Muscle of leg (tissue), 11 donors: ENCODE data around the gene ARHGEF11. TPM values are rescaled to one million over a fixed set of nuclear protein-coding genes. Genes with fewer than 3 reads are reported as not detected.
"Not testable (repeated sequence)": the region's sequence is repeated elsewhere in the genome, so short reads cannot be mapped to it uniquely, and the experiment has no call there.

Experiments
- DNase-seq: peaks from one replicate; pipeline ENCODE4 v3.0.0; 2013
- H3K27ac ChIP-seq: one replicate; pipeline ENCODE4 v1.5.1; 2013; ENCODE audit warnings: mild to moderate bottlenecking, low read length, control low read depth
- H3K27me3 ChIP-seq: one replicate; pipeline ENCODE4 v1.6.1; 2013; ENCODE audit warnings: low read length; ENCODE audit not compliant: control insufficient read depth, insufficient read depth
- H3K36me3 ChIP-seq: one replicate; pipeline ENCODE4 v1.6.1; 2013; ENCODE audit warnings: low read length; ENCODE audit not compliant: control insufficient read depth, insufficient read depth
- H3K4me1 ChIP-seq: one replicate; pipeline ENCODE4 v1.6.1; 2013; ENCODE audit warnings: low read length; ENCODE audit not compliant: control insufficient read depth, insufficient read depth
- H3K4me3 ChIP-seq: one replicate; pipeline ENCODE4 v1.5.1; 2013; ENCODE audit warnings: low read length, control low read depth
- H3K9me3 ChIP-seq: replicated peaks from 2 replicates; pipeline ENCODE4 v1.6.1; 2013; ENCODE audit warnings: low read depth, low read length; ENCODE audit not compliant: control insufficient read depth
- WGBS: methylation state at CpG from one replicate; pipeline ENCODE4 v1.1.5; 2013; ENCODE audit warnings: missing lambda C conversion rate; ENCODE audit not compliant: insufficient coverage; 5-methylcytosine and 5-hydroxymethylcytosine counted together
- polyA plus RNA-seq, 8 donors: library from polyadenylated mRNA; unstranded; fragments of 120-200 nt; gene quantifications; one replicate each; pipeline versions ENCODE4 v1.2.1 to v1.2.3, GENCODE V29; 2013; ENCODE audit warnings: inconsistent platforms in 1 of 8, low replicate concordance in 1 of 8; ENCODE audit not compliant: insufficient read length in 8 of 8, insufficient read depth in 1 of 8
- total RNA-seq: library from RNA; stranded (reverse); fragments of 120-200 nt; gene quantifications from one replicate; pipeline ENCODE4 v1.2.4, GENCODE V29; 2013

ARHGEF11 gene
- total and polyA plus RNA-seq, 9 donors: 18.4 to 30.0 (median 22.3) TPM

DNA sequence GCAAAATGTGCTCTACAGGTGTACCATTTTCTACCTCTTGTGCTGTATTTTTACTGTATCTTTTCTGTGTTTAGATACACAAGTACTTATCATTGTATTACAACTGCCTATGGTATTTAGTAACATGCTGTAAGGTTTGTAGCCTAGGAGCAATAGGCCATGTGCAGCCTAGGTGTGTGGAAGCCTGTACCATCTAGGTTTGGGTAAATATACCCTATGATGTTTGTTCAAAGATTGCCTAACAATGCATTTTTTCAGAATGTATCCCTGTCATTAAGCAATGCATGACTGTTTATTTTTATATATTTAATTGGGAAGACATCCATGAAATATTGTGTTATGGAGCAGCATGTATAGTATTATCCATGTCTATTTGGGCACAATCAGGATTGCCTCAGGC lies 43.1 kb upstream of the ARHGEF11 start:
- peaks cover 20% of the 10 kb centered on the region for H3K4me1 ChIP-seq
- H3K9me3 ChIP-seq: no peaks in the 10 kb centered on the region
- no peaks in the 10 kb centered on the region for H3K36me3 ChIP-seq
- DNase-seq: no peak
- H3K4me3 ChIP-seq: no peak overlapping the region
- H3K27ac ChIP-seq: no peak overlapping the region
- H3K27me3 ChIP-seq: no peaks in the 10 kb centered on the region

GRCh38 chr1:157087030-157087429 lies 41.5 kb upstream of the ARHGEF11 start:
- 63% methylated on average over 1 of the region's 5 CpGs for WGBS
- H3K4me1 ChIP-seq: peaks cover 12% of the 10 kb centered on the region
- H3K9me3 ChIP-seq: no peaks in the 10 kb centered on the region
- H3K27me3 ChIP-seq: no peaks in the 10 kb centered on the region
- DNase-seq: no peak
- no peak overlapping the region for H3K4me3 ChIP-seq
- no peaks in the 10 kb centered on the region for H3K36me3 ChIP-seq
- no peak overlapping the region for H3K27ac ChIP-seq

- WGBS: 46% methylated on average over 4 of the region's 6 CpGs
- no peak for DNase-seq
- Histone ChIP-seq H3K27ac (no peak overlapping the region), H3K36me3 (no peaks in the 10 kb centered on the region), H3K27me3 (no peaks in the 10 kb centered on the region), H3K4me3 (no peak overlapping the region), H3K9me3 (no peaks in the 10 kb centered on the region), H3K4me1 (peaks cover 11% of the 10 kb centered on the region)
Observed at GRCh38 chr1:157086299-157086698, 40.8 kb upstream of the ARHGEF11 start.

GRCh38 chr1:157085421-157085820 lies 39.9 kb upstream of the ARHGEF11 start:
- Histone ChIP-seq H3K4me3 (no peak overlapping the region), H3K4me1 (peaks cover 2% of the 10 kb centered on the region), H3K27me3 (no peaks in the 10 kb centered on the region), H3K36me3 (no peaks in the 10 kb centered on the region), H3K27ac (no peak overlapping the region), H3K9me3 (no peaks in the 10 kb centered on the region)
- WGBS: no CpG with 5 or more reads among the region's 5 CpGs
- DNase-seq: no peak

DNA sequence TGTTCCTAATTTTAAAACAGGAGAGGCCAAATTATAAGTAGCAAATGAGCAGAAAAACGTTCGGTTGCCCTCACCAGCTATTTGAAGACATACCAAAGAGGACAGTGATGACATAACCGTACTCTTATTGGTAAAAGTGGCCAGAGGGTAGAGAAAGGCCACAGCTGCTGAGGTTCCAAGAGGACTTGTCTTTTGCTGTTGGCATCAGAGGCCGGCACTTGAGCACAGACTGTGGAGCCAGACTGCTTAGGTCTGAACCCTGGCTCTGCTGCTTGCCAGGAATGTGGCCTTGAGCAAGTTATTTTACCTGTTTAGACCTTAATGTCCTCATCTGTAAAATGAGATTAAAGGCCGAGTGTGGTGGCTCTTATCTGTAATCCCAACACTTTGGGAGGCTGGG lies 39.2 kb upstream of the ARHGEF11 start:
- H3K36me3 ChIP-seq: no peaks in the 10 kb centered on the region
- H3K9me3 ChIP-seq: no peaks in the 10 kb centered on the region
- WGBS: 81% methylated on average over 4 of the region's 5 CpGs
- H3K27me3 ChIP-seq: no peaks in the 10 kb centered on the region
- no peak overlapping the region for H3K27ac ChIP-seq
- no peak for DNase-seq
- no peaks in the 10 kb centered on the region for H3K4me1 ChIP-seq
- no peak overlapping the region for H3K4me3 ChIP-seq

DNA sequence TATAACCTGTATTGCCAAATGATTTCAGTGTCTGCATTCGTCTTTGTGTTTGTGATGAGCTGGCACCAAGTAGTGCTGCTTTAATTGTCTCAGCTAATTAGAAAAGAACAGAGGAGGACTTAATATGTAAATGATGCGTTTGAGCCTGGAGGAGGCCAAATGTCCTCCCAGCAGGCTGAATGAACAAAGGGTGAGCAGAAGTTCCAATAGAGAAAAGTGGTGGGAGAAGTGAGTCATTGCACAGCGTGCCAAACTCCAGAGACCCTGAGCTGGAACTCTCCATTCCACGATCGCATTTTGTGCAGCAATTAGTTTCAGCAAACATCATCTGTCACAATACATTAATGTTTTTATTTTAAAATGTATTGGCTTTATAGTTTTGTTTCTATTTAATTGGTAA lies 36.2 kb upstream of the ARHGEF11 start:
- Histone ChIP-seq H3K4me3 (no peak overlapping the region), H3K4me1 (no peaks in the 10 kb centered on the region), H3K9me3 (no peaks in the 10 kb centered on the region), H3K36me3 (no peaks in the 10 kb centered on the region), H3K27me3 (no peaks in the 10 kb centered on the region), H3K27ac (no peak overlapping the region)
- WGBS: 57% methylated on average over 2 of the region's 5 CpGs
- no peak for DNase-seq

GRCh38 chr1:157080714-157081113 lies 35.2 kb upstream of the ARHGEF11 start:
- 86% methylated on average over 9 of the region's 10 CpGs for WGBS
- Histone ChIP-seq H3K36me3 (no peaks in the 10 kb centered on the region), H3K27ac (no peak overlapping the region)

DNA sequence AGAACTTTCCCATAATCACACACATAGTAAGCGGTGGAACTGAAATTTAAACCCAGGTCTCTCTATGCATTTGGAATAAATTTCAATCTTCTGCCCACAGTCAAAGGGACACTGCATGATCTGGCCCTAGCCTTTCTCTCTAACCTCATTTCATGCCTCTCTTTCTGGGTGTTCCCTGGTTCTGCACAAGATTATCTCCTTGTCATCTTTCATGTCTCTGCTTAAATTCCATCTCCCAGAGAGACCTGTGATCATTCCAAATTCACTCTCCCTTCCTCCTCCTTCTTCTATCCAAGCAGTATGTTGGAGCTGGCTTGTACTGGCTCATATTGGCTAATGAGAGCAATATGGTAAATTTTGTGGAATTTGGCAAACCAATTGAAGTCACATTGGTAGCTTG lies 31.9 kb upstream of the ARHGEF11 start:
- H3K9me3 ChIP-seq: no peaks in the 10 kb centered on the region
- H3K27ac ChIP-seq: no peak overlapping the region
- H3K27me3 ChIP-seq: peaks cover 3% of the 10 kb centered on the region
- H3K36me3 ChIP-seq: no peaks in the 10 kb centered on the region
- H3K4me3 ChIP-seq: no peak overlapping the region
- no peak for DNase-seq
- 86% methylated on average over 1 of the region's 1 CpG for whole genome bisulfite sequencing
- peaks cover 12% of the 10 kb centered on the region for H3K4me1 ChIP-seq

More at GRCh38 chr1:157080714-157081113, 35.2 kb upstream of the ARHGEF11 start:
- H3K9me3 ChIP-seq: no peaks in the 10 kb centered on the region
- no peaks in the 10 kb centered on the region for H3K27me3 ChIP-seq
- DNase-seq: no peak
- H3K4me1 ChIP-seq: no peaks in the 10 kb centered on the region
- no peak overlapping the region for H3K4me3 ChIP-seq

DNA sequence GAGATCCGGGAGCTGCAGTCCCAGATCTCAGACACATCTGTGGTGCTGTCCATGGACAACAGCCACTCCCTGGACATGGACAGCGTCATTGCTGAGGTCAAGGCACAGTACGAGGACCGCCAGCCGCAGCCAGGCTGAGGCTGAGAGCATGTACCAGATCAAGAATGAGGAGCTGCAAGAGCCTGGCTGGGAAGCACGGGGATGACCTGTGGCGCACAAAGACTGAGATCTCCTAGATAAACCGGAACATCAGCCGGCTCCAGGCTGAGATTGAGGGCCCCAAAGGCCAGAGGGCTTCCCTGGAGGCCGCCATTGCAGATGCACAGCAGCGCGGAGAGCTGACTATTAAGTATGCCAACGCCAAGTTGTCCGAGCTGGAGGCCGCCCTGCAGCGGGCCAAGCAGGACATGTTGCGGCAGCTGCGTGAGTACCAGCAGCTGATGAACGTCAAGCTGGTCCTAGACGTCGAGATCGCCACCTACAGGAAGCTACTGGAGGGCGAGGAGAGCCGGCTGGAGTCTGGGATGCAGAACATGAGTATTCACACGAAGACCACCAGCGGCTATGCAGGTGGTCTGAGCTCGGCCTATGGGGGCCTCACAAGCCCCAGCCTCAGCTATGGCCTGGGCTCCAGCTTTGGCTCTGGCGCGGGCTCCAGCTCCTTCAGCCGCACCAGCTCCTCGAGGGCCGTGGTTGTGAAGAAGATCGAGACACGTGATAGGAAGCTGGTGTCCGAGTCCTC lies 28.6 kb upstream of the ARHGEF11 start:
- Histone ChIP-seq H3K27ac (peak overlapping the region; percentile 75), H3K27me3 (peaks cover 3% of the 10 kb centered on the region), H3K9me3 (no peaks in the 10 kb centered on the region), H3K36me3 (no peaks in the 10 kb centered on the region), H3K4me3 (no peak overlapping the region), H3K4me1 (peaks cover 18% of the 10 kb centered on the region)
- peak; percentile 85 for DNase-seq
- 18% methylated on average over 32 of the region's 35 CpGs for WGBS

DNA sequence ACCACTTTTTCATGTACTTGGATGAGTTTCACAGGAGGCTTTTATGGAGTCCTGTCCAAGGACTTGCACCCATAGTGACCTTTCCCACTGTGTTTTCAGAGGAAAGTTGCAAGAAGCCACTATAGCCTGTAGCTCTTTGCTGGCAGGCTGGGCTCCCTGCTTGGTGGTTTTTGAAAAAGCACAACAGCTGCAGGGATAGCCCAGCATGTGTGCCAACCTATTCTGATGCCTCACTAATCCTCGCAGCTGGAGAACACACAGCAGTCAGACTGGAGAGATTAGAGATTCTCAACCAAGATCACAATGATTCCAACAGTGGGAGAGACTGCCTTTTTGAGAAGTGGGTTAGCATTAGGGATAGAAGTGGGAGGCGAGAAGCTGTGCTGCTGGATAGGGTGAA lies 24.1 kb upstream of the ARHGEF11 start:
- DNase-seq: peak; percentile 89

GRCh38 chr1:157059241-157059640 lies 13.7 kb upstream of the ARHGEF11 start:
- not testable (repeated sequence) for H3K36me3 ChIP-seq, H3K4me3 ChIP-seq, H3K27me3 ChIP-seq, H3K9me3 ChIP-seq, DNase-seq, H3K27ac ChIP-seq, H3K4me1 ChIP-seq
- WGBS: 33% methylated on average over 1 of the region's 3 CpGs

More for the DNA sequence above, 24.1 kb upstream of the ARHGEF11 start:
- H3K27ac ChIP-seq: no peak overlapping the region
- peaks cover 3% of the 10 kb centered on the region for H3K27me3 ChIP-seq
- 85% methylated on average over 1 of the region's 2 CpGs for WGBS
- peaks cover 18% of the 10 kb centered on the region for H3K4me1 ChIP-seq
- no peaks in the 10 kb centered on the region for H3K9me3 ChIP-seq
- no peaks in the 10 kb centered on the region for H3K36me3 ChIP-seq
- no peak overlapping the region for H3K4me3 ChIP-seq
